PC-9 (cell line): ENCODE results near the gene ZDHHC14. TPM values are rescaled to one million over a fixed set of nuclear protein-coding genes. Genes with fewer than 3 reads are reported as not detected.
"Not testable (repeated sequence)": the region's sequence is repeated elsewhere in the genome, so short reads cannot be mapped to it uniquely, and the experiment has no call there.

Source experiments
- BruUV-seq: library from RNA; stranded (reverse); fragments of 400-500 nt; replicated peaks from 2 replicates; lab custom pipeline; 2021; lab: Mats Ljungman, UMichigan
- CTCF ChIA-PET: fragments of 300-600 bp; sonication (Branson Sonifier 250); formaldehyde crosslinking; loops from one replicate; lab custom pipeline; 2022; ENCODE audit warnings: antibody characterized with exemption; lab: Charles Lee
- POLR2A ChIA-PET: fragments of 300-600 bp; sonication (Branson Sonifier 250); formaldehyde crosslinking; loops from one replicate; lab custom pipeline; 2022; ENCODE audit warnings: antibody characterized with exemption; ENCODE audit not compliant: unreplicated experiment; lab: Charles Lee
- DNase-seq, 2 experiments: peaks; one replicate each; pipeline versions ENCODE4 v3.0.0 to v3.0.0-alpha.2; 2015 to 2022; ENCODE audit warnings: mixed read lengths in 1 of 2
- H2AFZ ChIP-seq: fragments of 200-600 bp; sonication (generic); 2 replicates; pipeline ENCODE4 v1.8.1; 2017; ENCODE audit warnings: antibody characterized with exemption
- H3F3A ChIP-seq: fragments of 200-600 bp; sonication (generic); 2 replicates; pipeline ENCODE4 v1.8.1; 2017; ENCODE audit warnings: antibody characterized with exemption, mild to moderate bottlenecking, low read depth; ENCODE audit not compliant: insufficient read depth
- H3K27ac ChIP-seq: fragments of 200-600 bp; sonication (generic); 2 replicates; pipeline ENCODE4 v1.6.1; 2016; ENCODE audit warnings: mixed run types
- H3K27me3 ChIP-seq: fragments of 200-600 bp; sonication (generic); 2 replicates; pipeline ENCODE4 v1.6.1; 2016; ENCODE audit warnings: low read depth, mixed run types; ENCODE audit not compliant: insufficient read depth
- H3K36me3 ChIP-seq: fragments of 200-600 bp; sonication (generic); 2 replicates; pipeline ENCODE4 v1.6.1; 2016; ENCODE audit warnings: low read depth, mixed run types
- H3K4me1 ChIP-seq: fragments of 200-600 bp; sonication (generic); replicated peaks from 2 replicates; pipeline ENCODE4 v1.6.1; 2016; ENCODE audit warnings: mixed run types; ENCODE audit not compliant: insufficient read depth
- H3K4me2 ChIP-seq: fragments of 200-600 bp; sonication (generic); 2 replicates; pipeline ENCODE4 v1.6.1; 2017; ENCODE audit warnings: mixed run types
- H3K4me3 ChIP-seq: fragments of 200-600 bp; sonication (generic); 2 replicates; pipeline ENCODE4 v1.6.1; 2016; ENCODE audit warnings: mixed run types
- H3K79me2 ChIP-seq: fragments of 200-600 bp; sonication (generic); 2 replicates; pipeline ENCODE4 v1.6.1; 2017; ENCODE audit warnings: low read depth, mixed run types
- H3K9me2 ChIP-seq: fragments of 200-600 bp; sonication (generic); 2 replicates; pipeline ENCODE4 v1.8.1; 2017; ENCODE audit warnings: mild to moderate bottlenecking; ENCODE audit not compliant: insufficient read depth
- H3K9me3 ChIP-seq: fragments of 200-600 bp; sonication (generic); 2 replicates; pipeline ENCODE4 v1.8.1; 2016; ENCODE audit warnings: low read depth; ENCODE audit not compliant: insufficient read depth
- H4K20me1 ChIP-seq: fragments of 200-600 bp; sonication (generic); 2 replicates; pipeline ENCODE4 v1.8.1; 2017; ENCODE audit not compliant: insufficient read depth
- EZH2 ChIP-seq: fragments of 200-600 bp; sonication (generic); IDR thresholded peaks from 2 replicates; pipeline ENCODE4 v1.8.0; 2017; ENCODE audit warnings: antibody characterized with exemption, low read depth
- intact Hi-C: fragments of 100-400 bp; cut with micrococcal nuclease; formaldehyde crosslinking; loops from one replicate; pipeline ENCODE4 v1.10.0; 2022; ENCODE audit not compliant: unreplicated experiment
- total RNA-seq: library from RNA; stranded (reverse); gene quantifications from 2 replicates; pipeline ENCODE4 v1.2.3, GENCODE V29; 2021
- TF ChIP-seq, protein P1 (sequence below): fragments of 200-600 bp; sonication (generic); conservative IDR thresholded peaks from 2 replicates; pipeline ENCODE4 v1.6.1; 2017; ENCODE audit warnings: mixed run types, antibody characterized with exemption, mild to moderate bottlenecking, moderate library complexity

The ZDHHC14 gene
- total RNA-seq, 1 experiment from 2014 or later: 5.6 TPM

DNA sequence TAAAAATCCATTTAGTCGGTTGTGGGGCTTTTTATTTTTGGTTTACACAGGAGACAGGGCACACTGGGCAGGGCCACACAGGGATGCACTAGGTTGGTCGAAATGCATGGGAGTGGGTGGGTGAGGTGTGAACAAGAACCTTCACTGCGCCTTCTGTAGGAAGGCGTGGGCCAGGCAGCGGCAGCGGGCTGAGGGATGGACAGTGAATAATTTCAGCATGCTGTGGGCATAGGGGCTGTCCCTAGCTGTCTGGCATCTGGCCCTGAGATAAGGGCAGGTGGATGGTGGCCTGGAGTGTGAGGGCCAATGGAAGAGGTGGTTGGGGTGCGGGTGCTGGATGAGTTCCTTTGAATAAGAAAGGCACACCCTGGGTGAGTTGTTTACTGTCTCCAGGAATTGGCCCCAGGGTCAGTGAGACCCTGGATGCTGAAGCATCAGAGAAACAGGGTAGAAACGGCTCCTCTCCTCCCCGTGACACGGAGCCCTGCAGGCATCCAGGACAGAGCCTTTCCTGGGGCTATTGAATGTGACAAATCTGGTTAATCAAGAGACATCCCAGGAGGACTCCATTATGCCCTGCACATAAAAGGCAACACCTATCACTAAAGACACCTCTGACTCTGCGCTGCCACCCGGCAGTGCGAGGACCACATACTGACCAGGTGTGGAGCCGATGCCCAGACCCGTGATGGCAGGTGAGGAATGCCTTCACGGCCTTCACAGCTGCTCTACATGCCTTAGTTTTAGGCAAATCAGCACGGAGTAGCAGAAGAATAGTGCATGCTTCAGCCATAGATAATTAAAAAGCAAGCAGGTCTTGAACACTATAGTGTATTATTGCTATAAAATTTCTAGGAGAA lies 319.0 kb downstream of the ZDHHC14 start:
- no peak for DNase-seq
- H3K79me2 ChIP-seq: no peaks in the 10 kb centered on the region
- H3K36me3 ChIP-seq: no peaks in the 10 kb centered on the region
- POLR2A ChIA-PET: no interaction called here
- H3K4me2 ChIP-seq: no peak overlapping the region
- TF ChIP-seq EZH2: no peak
- TF ChIP-seq, protein P1, sequence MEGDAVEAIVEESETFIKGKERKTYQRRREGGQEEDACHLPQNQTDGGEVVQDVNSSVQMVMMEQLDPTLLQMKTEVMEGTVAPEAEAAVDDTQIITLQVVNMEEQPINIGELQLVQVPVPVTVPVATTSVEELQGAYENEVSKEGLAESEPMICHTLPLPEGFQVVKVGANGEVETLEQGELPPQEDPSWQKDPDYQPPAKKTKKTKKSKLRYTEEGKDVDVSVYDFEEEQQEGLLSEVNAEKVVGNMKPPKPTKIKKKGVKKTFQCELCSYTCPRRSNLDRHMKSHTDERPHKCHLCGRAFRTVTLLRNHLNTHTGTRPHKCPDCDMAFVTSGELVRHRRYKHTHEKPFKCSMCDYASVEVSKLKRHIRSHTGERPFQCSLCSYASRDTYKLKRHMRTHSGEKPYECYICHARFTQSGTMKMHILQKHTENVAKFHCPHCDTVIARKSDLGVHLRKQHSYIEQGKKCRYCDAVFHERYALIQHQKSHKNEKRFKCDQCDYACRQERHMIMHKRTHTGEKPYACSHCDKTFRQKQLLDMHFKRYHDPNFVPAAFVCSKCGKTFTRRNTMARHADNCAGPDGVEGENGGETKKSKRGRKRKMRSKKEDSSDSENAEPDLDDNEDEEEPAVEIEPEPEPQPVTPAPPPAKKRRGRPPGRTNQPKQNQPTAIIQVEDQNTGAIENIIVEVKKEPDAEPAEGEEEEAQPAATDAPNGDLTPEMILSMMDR: no peak
- H3K27me3 ChIP-seq: no peaks in the 10 kb centered on the region; the same call in 1 of the 2 replicates
- H3F3A ChIP-seq: no peaks in the 10 kb centered on the region
- no peak overlapping the region for H2AFZ ChIP-seq
- H4K20me1 ChIP-seq: no peaks in the 10 kb centered on the region
- H3K4me3 ChIP-seq: no peak overlapping the region
- no peak overlapping the region for H3K27ac ChIP-seq
- H3K9me3 ChIP-seq: 0 out of 2 replicates have a peak, but pooled peaks cover 10% of the 10 kb centered on the region
- BruUV-seq: no TSS peak
- CTCF ChIA-PET: no interaction called here
- no peaks in the 10 kb centered on the region for H3K9me2 ChIP-seq
- intact Hi-C loops: no loop called here
- no peaks in the 10 kb centered on the region for H3K4me1 ChIP-seq

DNA sequence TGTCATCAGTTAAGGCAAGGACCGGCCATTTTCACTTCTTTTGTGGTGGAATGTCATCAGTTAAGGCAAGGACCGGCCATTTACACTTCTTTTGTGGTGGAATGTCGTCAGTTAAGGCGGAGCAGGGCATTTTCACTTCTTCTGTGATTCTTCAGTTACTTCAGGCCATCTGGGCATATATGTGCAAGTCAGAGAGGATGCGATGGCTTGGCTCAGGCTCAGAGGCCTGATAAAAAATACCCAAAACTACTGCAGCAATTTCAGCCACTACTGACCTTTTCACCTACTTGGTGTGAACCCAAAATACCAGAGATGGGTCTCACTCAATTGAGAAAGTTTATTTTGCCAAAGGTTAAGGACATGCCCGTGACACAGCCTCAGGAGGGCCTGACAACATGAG lies 325.4 kb downstream of the ZDHHC14 start:
- H3K36me3 ChIP-seq, DNase-seq, H3K79me2 ChIP-seq, H3K9me3 ChIP-seq, H2AFZ ChIP-seq, H3K4me2 ChIP-seq, intact Hi-C loops, H3K9me2 ChIP-seq, BruUV-seq, H3F3A ChIP-seq, H4K20me1 ChIP-seq, H3K4me1 ChIP-seq, H3K4me3 ChIP-seq, H3K27me3 ChIP-seq, CTCF ChIA-PET, POLR2A ChIA-PET, H3K27ac ChIP-seq: not testable (repeated sequence)

DNA sequence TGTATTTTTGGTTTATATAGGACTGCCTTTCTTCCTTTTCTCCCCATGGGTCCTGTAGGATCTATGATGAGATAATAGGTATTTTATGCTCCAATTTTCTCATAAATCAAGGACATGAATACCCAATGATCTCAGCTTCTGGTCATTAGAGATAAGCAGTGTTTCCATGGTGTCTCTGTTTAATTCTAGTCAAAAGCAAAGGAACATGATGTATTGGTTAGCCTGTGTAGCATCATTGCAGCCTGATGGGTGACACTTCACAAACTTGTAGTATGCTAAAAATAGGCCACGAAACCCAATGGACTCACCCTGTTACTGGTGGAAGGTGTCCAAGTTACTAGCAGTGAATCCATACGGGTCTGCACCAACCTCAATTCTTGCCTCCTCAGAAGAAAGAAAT lies 325.9 kb downstream of the ZDHHC14 start:
- Histone ChIP-seq H4K20me1 (no peaks in the 10 kb centered on the region), H3K9me3 (no peaks in the 10 kb centered on the region), H3K27me3 (no peaks in the 10 kb centered on the region), H3K4me3 (no peak overlapping the region), H3F3A (no peaks in the 10 kb centered on the region), H3K4me2 (no peak overlapping the region), H3K4me1 (no peaks in the 10 kb centered on the region), H3K36me3 (no peaks in the 10 kb centered on the region), H3K27ac (no peak overlapping the region), H3K79me2 (no peaks in the 10 kb centered on the region), H2AFZ (no peak overlapping the region), H3K9me2 (no peaks in the 10 kb centered on the region)
- no TSS peak for BruUV-seq
- ChIA-PET CTCF (no interaction called here), POLR2A (no interaction called here)
- TF ChIP-seq, protein P1: no peak
- no peak for TF ChIP-seq EZH2
- no peak for DNase-seq
- intact Hi-C loops: no loop called here
